Neuron (in vitro differentiated cells): ENCODE results near the gene ACTRT2.

Source experiments
- H2AFZ ChIP-seq: one replicate; pipeline ENCODE4 v1.6.1; 2013; ENCODE audit warnings: low read depth, mild to moderate bottlenecking, inconsistent platforms, low read length, moderate library complexity
- H3K27me3 ChIP-seq: one replicate; pipeline ENCODE4 v1.6.1; 2013; ENCODE audit warnings: low read length; ENCODE audit not compliant: insufficient read depth
- H3K36me3 ChIP-seq: one replicate; pipeline ENCODE4 v1.6.1; 2013; ENCODE audit warnings: low read length; ENCODE audit not compliant: insufficient read depth
- H3K4me1 ChIP-seq: one replicate; pipeline ENCODE4 v1.6.1; 2013; ENCODE audit warnings: low read length; ENCODE audit not compliant: insufficient read depth
- H3K4me3 ChIP-seq: 2 replicates; pipeline ENCODE4 v1.5.1; 2013; ENCODE audit warnings: mild to moderate bottlenecking, low read length, moderate library complexity
- H3K9me3 ChIP-seq: one replicate; pipeline ENCODE4 v1.6.1; 2013; ENCODE audit warnings: low read length

Gene ACTRT2

GRCh38 chr1:2980073-2980791, 41.0 kb upstream of the ACTRT2 start:
- Histone ChIP-seq H3K4me3 (no peak overlapping the region), H3K9me3 (no peaks in the 10 kb centered on the region), H2AFZ (no peak overlapping the region), H3K27me3 (peaks cover 25% of the 10 kb centered on the region), H3K36me3 (no peaks in the 10 kb centered on the region), H3K4me1 (no peaks in the 10 kb centered on the region)

GRCh38 chr1:2980849-2981248, 40.4 kb upstream of the ACTRT2 start:
- H2AFZ ChIP-seq = no peak overlapping the region
- no peaks in the 10 kb centered on the region for H3K4me1 ChIP-seq
- H3K4me3 ChIP-seq = no peak overlapping the region
- no peaks in the 10 kb centered on the region for H3K36me3 ChIP-seq
- no peaks in the 10 kb centered on the region for H3K9me3 ChIP-seq
- peaks cover 26% of the 10 kb centered on the region for H3K27me3 ChIP-seq

- Histone ChIP-seq H3K4me1 (no peaks in the 10 kb centered on the region), H3K36me3 (no peaks in the 10 kb centered on the region), H3K4me3 (no peak overlapping the region), H2AFZ (no peak overlapping the region), H3K9me3 (no peaks in the 10 kb centered on the region), H3K27me3 (peaks cover 26% of the 10 kb centered on the region)
These were observed 39.9 kb upstream of the ACTRT2 start for GRCh38 chr1:2981388-2981787.

GRCh38 chr1:2981981-2982614, 39.2 kb upstream of the ACTRT2 start:
- H3K4me3 ChIP-seq = no peak overlapping the region
- no peaks in the 10 kb centered on the region for H3K4me1 ChIP-seq
- no peaks in the 10 kb centered on the region for H3K36me3 ChIP-seq
- H3K9me3 ChIP-seq = no peaks in the 10 kb centered on the region
- H3K27me3 ChIP-seq = peaks cover 26% of the 10 kb centered on the region
- H2AFZ ChIP-seq = no peak overlapping the region

GRCh38 chr1:2982615-2983318, 38.5 kb upstream of the ACTRT2 start:
- Histone ChIP-seq H3K36me3 (no peaks in the 10 kb centered on the region), H3K9me3 (no peaks in the 10 kb centered on the region), H3K27me3 (peaks cover 26% of the 10 kb centered on the region), H2AFZ (no peak overlapping the region), H3K4me3 (no peak overlapping the region), H3K4me1 (no peaks in the 10 kb centered on the region)

GRCh38 chr1:2983319-2983705, 38.0 kb upstream of the ACTRT2 start:
- H2AFZ ChIP-seq = no peak overlapping the region
- H3K4me3 ChIP-seq = no peak overlapping the region
- no peaks in the 10 kb centered on the region for H3K36me3 ChIP-seq
- H3K27me3 ChIP-seq = peaks cover 26% of the 10 kb centered on the region
- H3K4me1 ChIP-seq = no peaks in the 10 kb centered on the region
- no peaks in the 10 kb centered on the region for H3K9me3 ChIP-seq

- Histone ChIP-seq H3K9me3 (no peaks in the 10 kb centered on the region), H3K4me3 (no peak overlapping the region), H3K36me3 (no peaks in the 10 kb centered on the region), H3K27me3 (peaks cover 26% of the 10 kb centered on the region), H3K4me1 (no peaks in the 10 kb centered on the region), H2AFZ (no peak overlapping the region)
These were observed 37.4 kb upstream of the ACTRT2 start for GRCh38 chr1:2983706-2984398.

GRCh38 chr1:2984399-2985061, 36.7 kb upstream of the ACTRT2 start:
- H3K9me3 ChIP-seq = no peaks in the 10 kb centered on the region
- no peak overlapping the region for H3K4me3 ChIP-seq
- H2AFZ ChIP-seq = no peak overlapping the region
- H3K4me1 ChIP-seq = no peaks in the 10 kb centered on the region
- H3K27me3 ChIP-seq = peaks cover 24% of the 10 kb centered on the region
- H3K36me3 ChIP-seq = no peaks in the 10 kb centered on the region

GRCh38 chr1:2985067-2985561, 36.2 kb upstream of the ACTRT2 start:
- H3K9me3 ChIP-seq = no peaks in the 10 kb centered on the region
- no peaks in the 10 kb centered on the region for H3K36me3 ChIP-seq
- peaks cover 21% of the 10 kb centered on the region for H3K27me3 ChIP-seq
- H3K4me3 ChIP-seq = no peak overlapping the region
- H3K4me1 ChIP-seq = no peaks in the 10 kb centered on the region
- no peak overlapping the region for H2AFZ ChIP-seq

- Histone ChIP-seq H3K9me3 (no peaks in the 10 kb centered on the region), H2AFZ (no peak overlapping the region), H3K4me1 (no peaks in the 10 kb centered on the region), H3K4me3 (no peak overlapping the region), H3K27me3 (peaks cover 18% of the 10 kb centered on the region), H3K36me3 (no peaks in the 10 kb centered on the region)
These were observed 35.3 kb upstream of the ACTRT2 start for GRCh38 chr1:2985694-2986548.

GRCh38 chr1:2986549-2987305, 34.5 kb upstream of the ACTRT2 start:
- H3K4me3 ChIP-seq = no peak overlapping the region
- H3K9me3 ChIP-seq = no peaks in the 10 kb centered on the region
- H2AFZ ChIP-seq = no peak overlapping the region
- H3K4me1 ChIP-seq = no peaks in the 10 kb centered on the region
- H3K36me3 ChIP-seq = no peaks in the 10 kb centered on the region
- H3K27me3 ChIP-seq = peaks cover 13% of the 10 kb centered on the region
